Retinal pigment epithelial cell (primary cell): ENCODE data around the gene ZNF189.
A peak's percentile ranks its signal among the peaks of the same experiment; 100 is the strongest.

Experiments used
- DNase-seq: peaks from one replicate; pipeline ENCODE4 v3.0.0-alpha.2; 2010; ENCODE audit warnings: low read depth
- H3K4me3 ChIP-seq: 2 replicates; pipeline ENCODE4 v1.5.1; 2011; ENCODE audit warnings: mild to moderate bottlenecking, low read length, control low read depth, moderate library complexity
- CTCF ChIP-seq: conservative IDR thresholded peaks from 2 replicates; pipeline ENCODE4 v1.5.1; 2011; ENCODE audit warnings: low read depth, low read length, control low read depth, inconsistent platforms

The ZNF189 gene

GRCh38 chr9:101369286-101369685 is 29.4 kb upstream of the ZNF189 start:
- DNase-seq = peak; percentile 10
- TF ChIP-seq CTCF = no peak
- no peak overlapping the region for H3K4me3 ChIP-seq

DNA sequence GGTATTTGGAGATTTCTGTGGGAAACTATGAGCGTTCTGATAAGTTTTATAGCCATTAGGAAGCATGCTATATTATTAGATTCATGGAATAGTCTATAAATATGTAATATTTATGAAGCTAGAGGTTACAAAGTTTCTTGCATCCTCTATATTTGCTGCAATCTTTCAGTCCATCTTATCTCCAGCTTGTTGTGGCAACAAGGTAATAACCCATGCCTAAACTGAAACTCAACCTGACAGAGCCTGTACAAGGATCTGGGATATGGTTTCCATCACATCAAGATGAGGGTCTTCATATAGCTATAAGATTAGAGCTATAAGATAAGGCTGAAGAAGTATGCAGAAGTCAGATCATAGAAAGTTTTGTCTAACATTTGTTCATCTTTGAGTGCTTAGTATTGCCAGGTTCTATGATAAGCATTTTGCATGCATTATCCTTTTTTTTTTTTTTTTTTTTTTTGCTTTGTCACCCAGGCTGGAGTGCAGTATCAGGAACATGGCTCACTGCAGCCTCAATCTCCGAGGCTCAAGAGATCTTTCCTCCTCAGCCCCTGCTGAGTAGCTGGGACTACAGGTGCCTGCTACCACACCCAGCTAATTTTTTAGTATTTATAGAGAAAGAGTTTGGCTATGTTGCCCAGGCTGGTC is 28.6 kb upstream of the ZNF189 start:
- no peak overlapping the region for H3K4me3 ChIP-seq
- no peak for DNase-seq
- TF ChIP-seq CTCF = no peak

- TF ChIP-seq CTCF = no peak
- no peak overlapping the region for H3K4me3 ChIP-seq
- DNase-seq = no peak
These were observed 26.8 kb upstream of the ZNF189 start for GRCh38 chr9:101371813-101372212.

- no peak overlapping the region for H3K4me3 ChIP-seq
- no peak for TF ChIP-seq CTCF
- DNase-seq = no peak
These were observed 26.1 kb upstream of the ZNF189 start for GRCh38 chr9:101372327-101373118.

GRCh38 chr9:101375546-101375945 is 23.1 kb upstream of the ZNF189 start:
- no peak for TF ChIP-seq CTCF
- no peak overlapping the region for H3K4me3 ChIP-seq
- DNase-seq = no peak

DNA sequence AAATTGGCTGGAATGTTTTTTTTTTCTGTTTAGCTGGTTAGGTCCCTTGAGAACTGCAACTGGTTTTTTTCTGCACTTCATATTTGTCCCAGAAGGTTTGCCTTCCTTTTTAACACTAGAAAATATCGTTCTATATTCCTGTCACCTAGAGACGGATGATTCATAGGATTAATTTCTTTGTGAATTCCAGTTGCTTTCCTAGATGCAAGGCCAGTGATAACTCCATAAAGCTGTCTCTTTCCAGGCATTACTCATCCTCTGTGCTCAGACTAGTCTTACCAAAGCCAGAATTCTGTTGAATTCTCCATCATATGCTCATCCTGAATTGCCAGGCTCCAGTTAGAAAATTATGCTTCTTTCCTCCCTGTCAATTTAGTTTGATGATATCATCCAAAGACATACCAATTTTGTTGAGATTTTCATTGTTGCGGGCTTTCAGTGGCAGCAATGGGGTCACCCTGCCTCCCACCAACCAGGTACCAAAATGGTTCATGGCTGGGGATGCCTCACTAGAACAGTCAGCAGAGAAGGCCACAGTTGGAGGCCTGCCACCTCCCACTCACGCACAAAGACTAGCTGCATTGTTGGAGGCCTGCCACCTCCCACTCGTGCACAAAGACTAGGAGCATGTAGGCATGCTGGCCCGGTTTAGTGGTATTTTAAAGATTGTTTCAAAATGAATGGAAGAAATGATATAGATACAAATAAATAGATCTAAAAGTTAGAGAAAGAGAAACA is 22.4 kb upstream of the ZNF189 start:
- DNase-seq = no peak

More for the DNA sequence above, 22.4 kb upstream of the ZNF189 start:
- no peak overlapping the region for H3K4me3 ChIP-seq
- TF ChIP-seq CTCF = no peak
